Lower leg skin (tissue), 4 donors: Measurements from ENCODE around the gene SENP8. TPM values are rescaled to one million over a fixed set of nuclear protein-coding genes. Genes with fewer than 3 reads are reported as not detected.

Experiments used
- DNase-seq, 2 donors: peaks; one replicate each; pipeline ENCODE4 v3.0.0-alpha.2; 2019; ENCODE audit warnings: low spot score in 2 of 2
- H3K4me3 ChIP-seq: fragments of 200-600 bp; sonication (generic); 2 replicates; pipeline ENCODE4 v1.5.1; 2017; ENCODE audit warnings: mild to moderate bottlenecking, low read depth; ENCODE audit not compliant: poor library complexity, severe bottlenecking
- POLR2A ChIP-seq, 2 donors: fragments of 450-650 bp; IDR thresholded peaks; one replicate each; pipeline ENCODE4 v1.6.1; 2016 to 2017; ENCODE audit warnings: antibody characterized with exemption in 2 of 2, mild to moderate bottlenecking in 1 of 2, moderate library complexity in 1 of 2
- WGBS, 2 donors: methylation state at CpG; one replicate each; pipeline ENCODE4 v1.1.5; 2018; 5-methylcytosine and 5-hydroxymethylcytosine counted together
- intact Hi-C: fragments of 100-400 bp; cut with DNase I; formaldehyde crosslinking; loops from one replicate; pipeline ENCODE4 v1.15.0; 2023; ENCODE audit warnings: low total_unique reads
- total RNA-seq, 4 donors: library from RNA; depleted of rRNA; stranded (reverse); fragments of >200 nt; gene quantifications; one replicate each; pipeline ENCODE4 v1.1.0, GENCODE V29; 2016
- TF ChIP-seq, protein P1 (sequence below), 3 donors: fragments of 450-650 bp; IDR thresholded peaks; one replicate each; pipeline ENCODE4 v1.5.1; 2016; ENCODE audit warnings: antibody characterized with exemption in 3 of 3, mild to moderate bottlenecking in 3 of 3, moderate library complexity in 2 of 3

The SENP8 gene
- total RNA-seq, 4 donors from 2014 or later = 0.30 to 2.2 (median 0.91) TPM

- intact Hi-C loops = no loop called here
- H3K4me3 ChIP-seq = no peak overlapping the region
- TF ChIP-seq, protein P1, sequence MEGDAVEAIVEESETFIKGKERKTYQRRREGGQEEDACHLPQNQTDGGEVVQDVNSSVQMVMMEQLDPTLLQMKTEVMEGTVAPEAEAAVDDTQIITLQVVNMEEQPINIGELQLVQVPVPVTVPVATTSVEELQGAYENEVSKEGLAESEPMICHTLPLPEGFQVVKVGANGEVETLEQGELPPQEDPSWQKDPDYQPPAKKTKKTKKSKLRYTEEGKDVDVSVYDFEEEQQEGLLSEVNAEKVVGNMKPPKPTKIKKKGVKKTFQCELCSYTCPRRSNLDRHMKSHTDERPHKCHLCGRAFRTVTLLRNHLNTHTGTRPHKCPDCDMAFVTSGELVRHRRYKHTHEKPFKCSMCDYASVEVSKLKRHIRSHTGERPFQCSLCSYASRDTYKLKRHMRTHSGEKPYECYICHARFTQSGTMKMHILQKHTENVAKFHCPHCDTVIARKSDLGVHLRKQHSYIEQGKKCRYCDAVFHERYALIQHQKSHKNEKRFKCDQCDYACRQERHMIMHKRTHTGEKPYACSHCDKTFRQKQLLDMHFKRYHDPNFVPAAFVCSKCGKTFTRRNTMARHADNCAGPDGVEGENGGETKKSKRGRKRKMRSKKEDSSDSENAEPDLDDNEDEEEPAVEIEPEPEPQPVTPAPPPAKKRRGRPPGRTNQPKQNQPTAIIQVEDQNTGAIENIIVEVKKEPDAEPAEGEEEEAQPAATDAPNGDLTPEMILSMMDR (IDR thresholded peaks at IDR 0.05) = no peak
- TF ChIP-seq POLR2A (IDR thresholded peaks at IDR 0.05) = no peak
- 90 to 94% methylated on average over 5 of the region's 5 CpGs for WGBS, 2 donors
- DNase-seq = peak in 1 of 2 donors; percentile 62
Observed at GRCh38 chr15:72166716-72167417, 48.7 kb downstream of the SENP8 start.

DNA sequence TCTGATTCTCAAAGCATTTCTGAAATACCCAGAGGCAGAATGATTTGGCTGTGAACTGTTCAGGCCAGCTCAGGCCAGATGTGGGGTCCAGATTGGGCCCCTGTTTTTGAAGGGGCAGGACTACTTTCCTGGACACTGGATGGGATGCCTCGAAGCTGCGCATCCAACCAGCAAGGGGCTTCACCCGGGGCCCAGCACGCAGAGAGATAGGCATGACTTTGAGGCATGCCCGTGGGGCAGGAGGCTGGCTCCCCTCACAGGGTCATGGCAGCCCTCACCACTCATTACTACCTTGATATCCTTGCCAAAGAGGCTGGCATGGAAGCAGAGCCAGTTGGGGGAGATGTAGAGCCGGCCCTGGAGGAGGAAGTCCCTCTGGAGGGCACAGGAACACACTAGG lies 49.2 kb downstream of the SENP8 start:
- H3K4me3 ChIP-seq = no peak overlapping the region
- peak in 1 of 2 donors; percentile 68 for DNase-seq
- TF ChIP-seq, protein P1 (IDR thresholded peaks at IDR 0.05) = no peak
- TF ChIP-seq POLR2A (IDR thresholded peaks at IDR 0.05) = no peak
- intact Hi-C loops = no loop called here
- 84 to 88% methylated on average over 6 of the region's 6 CpGs for WGBS, 2 donors

DNA sequence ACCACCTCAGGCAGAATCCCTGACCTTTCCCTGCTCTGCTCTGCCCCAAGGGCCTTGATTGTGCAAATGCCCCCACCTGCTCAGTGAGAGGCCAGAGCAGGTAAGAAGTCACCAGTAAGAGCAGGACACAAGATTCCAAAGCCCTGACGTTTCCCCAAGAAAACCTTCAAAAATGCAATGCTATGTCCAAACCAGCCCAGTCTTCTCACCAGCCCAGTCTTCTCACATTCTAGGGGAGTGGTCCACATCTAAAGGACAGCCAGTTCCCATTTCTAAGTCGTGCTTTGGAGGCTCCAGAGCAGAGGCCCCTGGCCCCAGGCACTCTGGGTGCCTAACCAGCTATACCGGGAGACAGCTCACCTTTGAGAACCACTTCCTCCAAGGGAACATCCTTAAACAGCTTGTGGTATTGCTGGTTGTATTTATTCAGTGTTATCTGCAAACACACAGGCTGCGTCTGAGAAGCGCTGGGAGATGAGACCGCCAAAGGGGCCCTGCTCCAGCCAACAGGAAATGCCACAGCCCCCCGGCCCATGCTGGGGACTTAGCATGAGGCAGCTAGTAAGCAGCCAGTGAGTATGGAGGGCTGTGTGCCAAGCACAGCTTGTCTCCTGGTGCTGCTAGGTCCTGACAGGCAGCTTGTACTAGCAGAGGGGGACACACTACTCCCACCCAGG lies 50.1 kb downstream of the SENP8 start:
- intact Hi-C loops = no loop called here
- 53 to 63% methylated on average over 7 of the region's 7 CpGs for WGBS, 2 donors
- H3K4me3 ChIP-seq = no peak overlapping the region
- TF ChIP-seq POLR2A (IDR thresholded peaks at IDR 0.05) = no peak
- TF ChIP-seq, protein P1 (IDR thresholded peaks at IDR 0.05) = no peak
- peak in 1 of 2 donors; percentile 82 for DNase-seq

GRCh38 chr15:72168808-72169190 lies 50.6 kb downstream of the SENP8 start:
- TF ChIP-seq POLR2A (IDR thresholded peaks at IDR 0.05) = no peak
- TF ChIP-seq, protein P1 (IDR thresholded peaks at IDR 0.05) = no peak
- WGBS, 2 donors = 60 to 77% methylated on average over 4 of the region's 4 CpGs
- H3K4me3 ChIP-seq = no peak overlapping the region
- DNase-seq = no peak
- intact Hi-C loops = no loop called here

GRCh38 chr15:72169236-72169920 lies 51.2 kb downstream of the SENP8 start:
- H3K4me3 ChIP-seq = no peak overlapping the region
- intact Hi-C loops = no loop called here
- TF ChIP-seq, protein P1 (IDR thresholded peaks at IDR 0.05) = no peak
- TF ChIP-seq POLR2A (IDR thresholded peaks at IDR 0.05) = no peak
- 69 to 82% methylated on average over 10 of the region's 10 CpGs for WGBS, 2 donors
- DNase-seq = peak in 1 of 2 donors; percentile 70
